GM19238 (cell line): ENCODE measurements around the gene NEAT1.

Source experiments
- DNase-seq: peaks from one replicate; pipeline ENCODE4 v3.0.0; 2011; ENCODE audit warnings: low spot score; ENCODE audit not compliant: insufficient read length

NEAT1 gene

DNA sequence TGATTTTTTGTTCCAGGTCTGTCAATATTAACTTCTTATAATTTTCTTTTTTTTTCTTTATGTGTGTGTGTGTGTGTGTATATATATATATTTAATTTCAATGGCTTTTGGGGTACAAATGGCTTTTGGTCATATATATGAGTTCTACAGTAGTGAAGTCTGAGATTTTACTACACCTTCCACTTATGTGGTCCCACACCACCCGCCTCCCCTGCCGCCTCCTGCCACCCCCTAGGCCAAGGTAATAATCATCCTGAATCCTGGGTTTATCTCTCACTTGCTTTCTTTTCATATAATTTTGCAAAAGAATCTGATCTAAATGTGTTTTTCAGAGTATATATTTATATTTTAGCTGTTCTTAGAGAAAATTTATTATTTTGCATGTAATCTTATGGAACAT lies 11.1 kb downstream of the NEAT1 start:
- no peak for DNase-seq

DNA sequence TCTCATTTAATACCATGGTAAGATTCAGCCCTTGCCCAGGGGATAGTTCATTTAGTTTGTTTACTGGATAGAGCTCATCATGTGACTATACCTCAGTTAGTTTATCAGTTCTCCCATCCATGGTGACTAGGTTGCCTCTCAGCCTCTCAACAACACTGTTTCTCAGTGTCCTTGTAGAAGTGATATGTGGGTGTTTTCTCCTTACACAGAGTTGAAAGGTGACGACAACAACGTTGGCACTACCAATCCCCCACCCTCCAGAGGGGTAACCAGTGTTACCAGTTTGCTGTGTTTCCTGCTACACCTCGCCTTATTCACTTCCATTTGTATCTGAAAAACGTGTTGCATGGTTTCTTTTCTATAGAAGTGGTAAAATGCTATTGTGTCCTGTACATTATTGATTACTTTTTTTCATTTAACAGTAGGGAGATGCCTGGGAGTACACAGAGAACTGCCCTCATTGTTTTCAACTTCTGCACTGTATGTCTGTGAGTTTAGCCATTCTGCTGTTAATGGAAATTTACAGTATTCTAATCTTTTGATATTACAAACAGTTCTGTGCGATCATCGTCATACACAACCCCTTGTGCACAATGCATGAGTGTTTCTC lies 11.6 kb downstream of the NEAT1 start:
- no peak for DNase-seq

DNA sequence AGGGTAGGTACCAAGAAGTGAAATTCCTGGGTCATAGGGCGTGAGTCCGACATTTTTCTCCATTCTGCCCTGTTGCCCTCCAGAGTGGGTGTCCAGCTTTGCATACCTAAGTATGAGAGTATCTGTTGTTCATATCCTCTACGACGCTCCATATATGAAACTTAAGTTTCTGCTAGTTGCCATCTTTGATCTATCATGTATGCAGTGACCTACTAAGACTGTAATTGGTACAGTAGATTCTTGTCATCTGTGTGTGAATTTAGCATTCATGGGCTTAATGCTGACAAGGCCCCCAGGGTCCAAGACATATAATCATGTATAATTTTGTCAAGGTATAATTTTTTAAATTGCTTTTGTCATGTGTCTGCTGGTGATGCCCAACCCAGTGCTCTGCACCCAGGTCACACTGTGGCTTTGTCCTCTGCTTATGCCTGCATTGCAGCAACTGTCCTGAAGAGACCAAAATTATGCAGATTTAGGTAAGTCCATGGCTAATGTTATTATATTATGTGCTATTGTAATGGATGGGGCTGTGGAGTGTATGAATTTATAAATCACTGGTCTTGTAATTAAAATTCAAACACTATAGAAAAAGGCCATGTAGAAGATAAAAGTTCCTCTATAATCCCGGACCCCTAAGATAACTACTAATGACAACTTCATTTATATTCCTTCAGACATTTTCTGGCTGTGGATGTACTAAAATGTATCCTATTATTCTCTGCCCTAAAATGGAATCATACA lies 12.2 kb downstream of the NEAT1 start:
- no peak for DNase-seq

DNA sequence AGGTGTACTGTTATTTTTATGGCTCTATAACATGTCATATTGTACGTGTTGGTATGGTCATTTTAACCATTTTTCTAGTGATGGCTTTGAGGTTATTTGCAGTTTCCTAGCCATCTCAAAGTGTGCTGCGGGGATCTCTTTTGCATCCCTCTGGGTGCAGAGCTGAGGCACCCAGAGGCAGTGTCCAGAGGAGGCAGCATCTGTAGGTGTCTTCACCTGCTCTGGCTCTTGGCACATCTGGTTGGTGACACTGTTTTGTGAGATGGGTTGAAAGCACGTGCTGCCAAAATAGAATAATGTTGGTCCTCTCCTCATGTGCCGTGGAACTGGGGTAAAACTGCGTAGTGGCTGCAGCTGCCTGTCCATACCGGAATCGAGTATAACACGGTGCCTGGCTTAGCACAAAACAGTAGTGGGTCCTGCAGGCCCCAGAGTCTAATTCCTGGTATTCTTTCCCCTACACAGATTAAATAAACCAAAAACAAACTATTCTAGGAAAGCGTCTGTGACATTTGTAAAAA lies 12.9 kb downstream of the NEAT1 start:
- DNase-seq = no peak

DNA sequence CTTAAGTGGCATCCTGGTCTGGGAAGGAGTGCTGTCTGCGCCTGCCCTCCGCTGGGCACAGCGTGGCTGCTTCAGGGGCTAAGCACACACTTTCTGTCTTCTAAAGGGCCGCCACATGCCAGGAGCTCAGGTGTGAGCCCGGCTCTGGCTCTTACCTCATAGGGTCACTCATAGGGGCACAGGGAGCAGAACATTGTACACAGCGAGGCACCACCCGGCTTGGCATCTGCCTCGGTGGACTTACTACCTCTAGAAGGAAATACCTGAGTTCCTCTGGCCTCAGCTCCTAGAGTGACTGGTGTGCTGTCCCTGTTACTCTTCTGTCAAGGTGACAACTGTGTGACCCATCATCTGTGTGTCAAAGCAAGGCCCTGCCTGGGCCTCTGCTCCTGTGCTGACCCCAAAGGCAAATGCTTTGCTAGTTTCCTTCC lies 13.4 kb downstream of the NEAT1 start:
- no peak for DNase-seq

DNA sequence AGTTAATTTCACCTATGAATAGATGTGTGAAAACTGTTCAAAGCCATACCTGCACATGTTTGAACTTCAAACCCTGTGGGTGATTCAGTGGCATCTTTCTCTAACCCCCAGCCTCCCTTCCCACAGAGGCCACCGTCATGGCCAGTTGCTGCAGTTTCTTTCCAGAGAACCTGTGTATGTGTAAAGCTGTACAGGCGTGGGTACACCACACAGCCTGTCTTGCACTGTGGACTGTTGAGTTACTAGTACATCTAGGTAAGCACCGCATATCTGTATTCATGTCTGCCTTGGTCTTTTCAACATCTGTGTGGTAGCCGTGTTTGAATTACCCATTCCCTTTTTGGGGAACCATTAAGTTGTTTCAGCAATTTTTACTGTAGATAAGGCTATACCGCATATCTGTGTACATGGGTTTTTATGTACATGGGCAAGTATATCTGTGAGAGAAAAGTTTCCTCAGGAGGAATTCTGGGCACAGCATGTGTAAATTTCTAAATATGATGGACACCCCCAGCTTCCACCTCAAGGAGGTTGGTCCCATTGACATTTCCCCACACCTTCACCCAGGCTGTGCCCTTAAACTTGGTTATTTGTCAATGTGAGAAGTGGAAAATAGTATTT lies 13.9 kb downstream of the NEAT1 start:
- no peak for DNase-seq

DNA sequence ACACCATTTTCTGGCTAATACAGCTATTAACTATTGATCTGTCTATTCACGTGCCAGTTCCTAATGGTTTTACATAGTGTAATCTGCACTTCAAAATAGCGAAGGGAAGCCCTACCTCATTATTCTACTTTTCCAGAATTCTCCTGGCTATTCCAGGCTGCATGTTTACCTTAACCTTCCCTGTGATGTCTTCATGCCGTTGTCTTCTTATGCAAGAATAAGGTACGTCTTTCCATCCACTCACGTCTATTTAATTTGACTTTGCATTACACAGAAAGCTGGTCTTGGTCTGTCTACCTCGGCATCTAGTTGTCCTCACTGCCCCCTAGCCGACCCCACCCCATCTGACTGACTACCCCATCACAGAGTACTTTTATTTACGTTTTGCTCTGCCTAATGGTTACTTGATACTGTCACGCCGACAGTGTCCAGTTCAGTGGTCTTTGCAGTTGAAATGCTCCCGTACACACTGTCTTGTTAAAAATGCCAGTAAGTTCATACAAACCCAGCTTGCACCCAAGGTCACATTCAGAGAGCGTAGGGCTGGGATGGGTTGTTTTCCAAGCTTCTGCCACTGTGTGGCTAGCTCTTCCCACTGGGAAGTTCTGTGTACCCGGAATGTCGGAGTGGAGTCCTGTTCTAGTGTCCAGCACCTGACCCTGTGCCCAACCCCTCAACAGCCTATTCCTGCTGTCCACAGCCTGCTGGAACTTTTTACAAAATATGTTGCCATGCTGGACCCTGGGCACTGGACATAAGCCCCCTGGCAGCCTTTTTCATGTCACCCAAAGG lies 15.0 kb downstream of the NEAT1 start:
- DNase-seq = no peak

DNA sequence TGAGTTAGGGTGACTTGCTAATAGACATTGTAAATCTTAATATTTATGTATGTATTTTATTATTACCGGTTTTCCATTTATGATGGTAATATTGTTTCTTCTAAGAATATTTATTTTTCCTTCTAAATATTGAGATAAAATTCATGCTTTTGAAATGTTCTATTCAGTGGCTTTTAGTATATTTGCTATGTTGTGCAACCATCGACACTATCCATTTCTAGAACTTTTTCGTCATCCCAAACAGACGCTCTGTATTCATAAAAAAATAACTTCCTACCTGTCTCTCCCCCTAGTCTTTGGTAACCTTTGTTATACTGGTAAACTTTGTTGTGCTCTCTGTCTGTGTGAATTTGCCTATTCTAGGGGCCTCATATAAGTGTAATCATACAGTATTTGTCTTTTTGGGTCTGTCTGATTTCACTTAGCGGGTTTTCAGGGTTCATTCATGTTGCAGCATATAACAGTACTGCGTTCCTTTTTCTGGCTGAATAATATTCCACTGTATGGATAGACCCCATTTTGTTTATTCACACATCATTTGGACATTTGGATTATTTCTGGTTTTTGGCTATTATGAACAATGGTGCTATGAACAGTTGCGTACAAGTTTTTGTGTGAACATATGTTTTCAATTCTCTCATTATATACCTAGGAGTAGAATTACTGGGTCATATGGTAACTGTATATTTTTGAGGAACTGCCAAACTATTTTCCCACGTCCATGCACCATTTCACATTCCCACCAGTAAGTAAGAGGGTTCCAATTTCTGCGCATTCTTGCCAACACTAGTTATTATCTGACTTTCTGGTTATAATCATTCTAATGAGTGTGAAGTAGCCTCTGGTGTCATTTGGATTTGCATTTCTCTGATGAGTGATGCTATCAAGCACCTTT lies 15.9 kb downstream of the NEAT1 start:
- no peak for DNase-seq

DNA sequence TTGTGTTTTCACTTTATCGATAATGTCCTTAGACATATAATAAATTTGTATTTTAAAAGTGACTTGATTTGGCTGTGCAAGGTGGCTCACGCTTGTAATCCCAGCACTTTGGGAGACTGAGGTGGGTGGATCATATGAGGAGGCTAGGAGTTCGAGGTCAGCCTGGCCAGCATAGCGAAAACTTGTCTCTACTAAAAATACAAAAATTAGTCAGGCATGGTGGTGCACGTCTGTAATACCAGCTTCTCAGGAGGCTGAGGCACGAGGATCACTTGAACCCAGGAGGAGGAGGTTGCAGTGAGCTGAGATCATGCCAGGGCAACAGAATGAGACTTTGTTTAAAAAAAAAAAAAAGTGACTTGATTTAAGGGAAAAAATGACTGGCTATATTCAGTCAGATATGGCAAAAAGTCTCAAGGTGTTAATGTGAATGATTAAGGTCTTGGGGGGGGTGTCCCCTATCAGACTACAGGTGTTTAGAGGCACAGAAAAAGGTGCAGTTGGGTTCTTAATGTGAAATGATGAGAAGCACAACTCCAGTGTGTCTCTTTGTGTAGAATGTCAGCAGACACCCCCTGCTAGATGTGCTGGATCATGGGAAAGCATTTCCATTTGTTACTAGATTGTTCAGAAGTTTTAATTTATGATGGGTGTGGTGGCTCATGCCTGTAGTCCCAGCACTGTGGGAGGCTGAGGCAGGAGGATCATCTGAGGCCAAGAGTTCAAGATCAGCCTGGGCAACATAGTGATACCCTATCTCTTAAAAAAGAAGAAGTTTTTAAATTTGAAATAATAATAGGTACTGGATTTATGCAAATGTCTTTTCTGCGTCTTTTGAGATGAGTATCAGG lies 17.0 kb downstream of the NEAT1 start:
- DNase-seq = no peak

DNA sequence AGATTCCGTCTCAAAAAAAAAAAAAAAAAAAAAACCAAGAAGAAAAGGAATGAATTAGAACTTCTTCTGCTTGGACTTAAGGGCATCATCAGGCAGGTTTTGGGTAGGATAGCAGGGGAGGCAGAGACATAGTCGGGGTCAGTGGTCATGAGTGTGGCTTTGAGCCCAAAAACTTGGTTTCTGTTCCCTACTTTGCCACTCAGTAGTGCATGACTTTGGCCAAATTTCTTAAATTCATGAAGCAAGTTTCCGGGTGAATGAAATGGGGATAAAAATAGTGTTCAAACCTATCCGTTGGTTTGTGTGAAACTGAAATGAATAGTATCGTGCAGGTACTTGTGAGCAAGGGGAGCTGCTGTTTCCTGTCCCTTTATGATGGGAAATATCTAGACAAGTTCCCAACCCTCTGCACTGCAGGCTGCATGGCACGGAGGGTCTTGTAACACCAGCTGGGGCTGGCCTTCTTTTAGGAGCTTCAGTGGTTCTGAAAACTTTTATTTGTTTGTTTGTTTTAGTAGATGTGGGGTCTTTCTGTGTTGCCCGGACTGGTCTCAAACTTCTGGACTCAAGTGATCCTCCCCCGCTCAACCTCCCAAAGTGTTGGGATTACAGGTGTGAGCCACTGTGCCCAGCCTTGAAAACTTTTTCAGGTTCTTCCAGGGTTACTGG lies 18.4 kb downstream of the NEAT1 start:
- no peak for DNase-seq

DNA sequence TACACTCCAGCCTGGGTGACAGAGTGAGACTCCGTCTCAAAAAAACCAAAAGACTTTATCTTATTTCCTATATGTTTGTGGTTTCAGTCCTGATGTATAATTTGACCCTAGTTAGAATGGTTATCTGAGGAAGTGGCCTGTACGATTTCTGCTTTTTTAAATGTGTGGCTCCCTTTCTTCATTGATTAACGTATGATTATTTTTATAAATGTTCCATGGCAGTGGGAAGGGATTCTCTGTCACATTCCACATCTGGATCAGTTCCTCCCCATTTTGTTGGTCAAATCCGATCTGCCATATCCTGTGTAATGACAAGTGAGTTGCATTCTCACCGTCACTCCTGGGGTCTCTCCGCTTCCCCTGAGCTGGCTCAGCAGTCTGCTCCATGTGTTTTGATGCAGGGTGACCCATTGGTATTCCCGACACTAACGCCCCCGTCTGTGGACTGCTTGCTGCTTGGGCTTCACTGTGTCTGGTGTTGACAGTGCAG lies 20.3 kb downstream of the NEAT1 start:
- DNase-seq = no peak

DNA sequence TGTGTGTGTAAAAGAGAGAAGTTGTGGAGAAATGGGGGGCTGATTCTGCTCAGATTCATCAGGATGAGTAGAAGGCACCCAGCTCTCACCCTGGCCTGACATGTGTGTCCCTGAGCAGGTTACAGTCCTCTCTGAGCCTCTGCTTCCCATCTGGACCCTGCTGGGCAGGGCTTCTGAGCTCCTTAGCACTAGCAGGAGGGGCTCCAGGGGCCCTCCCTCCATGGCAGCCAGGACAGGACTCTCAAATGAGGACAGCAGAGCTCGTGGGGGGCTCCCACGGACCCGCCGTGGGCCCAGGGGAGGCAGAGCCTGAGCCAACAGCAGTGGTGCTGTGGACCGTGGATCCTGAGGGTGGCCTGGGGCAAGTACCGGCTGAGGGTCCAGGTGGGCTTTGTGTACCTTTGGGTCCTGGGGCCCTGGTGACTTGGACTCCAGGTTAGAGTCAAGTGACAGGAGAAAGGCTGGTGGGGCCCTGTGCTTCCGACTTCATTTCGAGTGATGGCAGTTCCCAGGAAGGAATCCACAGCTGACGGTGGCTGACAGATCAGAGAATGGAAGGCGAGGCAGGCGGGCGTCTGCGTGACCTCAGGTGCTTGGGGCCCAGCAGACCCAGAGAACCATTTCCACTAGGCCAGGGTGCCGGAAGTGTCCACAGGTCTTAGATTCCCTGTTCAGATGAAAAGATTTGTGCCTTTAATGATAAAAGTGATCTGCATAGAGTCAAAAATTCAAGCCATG lies 21.9 kb downstream of the NEAT1 start:
- DNase-seq = no peak

DNA sequence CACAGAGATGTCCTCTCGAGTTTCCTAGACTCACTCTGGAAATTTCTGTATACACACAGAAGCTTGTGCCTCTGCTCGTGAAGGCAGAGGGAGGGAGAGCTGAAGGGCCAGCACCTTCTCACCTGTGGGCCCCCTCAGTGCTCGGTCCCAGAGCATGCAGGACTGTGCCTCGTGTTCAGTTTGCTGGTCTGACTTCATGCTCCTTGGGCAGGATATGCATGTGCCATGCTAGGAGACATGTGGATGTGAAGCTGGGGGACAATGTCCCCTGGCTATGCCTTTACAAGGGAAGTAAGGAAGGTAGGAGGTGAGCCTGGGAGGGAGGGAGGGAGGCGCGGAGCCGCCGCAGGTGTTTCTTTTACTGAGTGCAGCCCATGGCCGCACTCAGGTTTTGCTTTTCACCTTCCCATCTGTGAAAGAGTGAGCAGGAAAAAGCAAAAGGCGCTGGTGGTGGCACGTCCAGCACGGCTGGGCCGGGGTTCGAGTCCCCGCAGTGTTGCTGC lies 22.6 kb downstream of the NEAT1 start:
- DNase-seq = no peak

DNA sequence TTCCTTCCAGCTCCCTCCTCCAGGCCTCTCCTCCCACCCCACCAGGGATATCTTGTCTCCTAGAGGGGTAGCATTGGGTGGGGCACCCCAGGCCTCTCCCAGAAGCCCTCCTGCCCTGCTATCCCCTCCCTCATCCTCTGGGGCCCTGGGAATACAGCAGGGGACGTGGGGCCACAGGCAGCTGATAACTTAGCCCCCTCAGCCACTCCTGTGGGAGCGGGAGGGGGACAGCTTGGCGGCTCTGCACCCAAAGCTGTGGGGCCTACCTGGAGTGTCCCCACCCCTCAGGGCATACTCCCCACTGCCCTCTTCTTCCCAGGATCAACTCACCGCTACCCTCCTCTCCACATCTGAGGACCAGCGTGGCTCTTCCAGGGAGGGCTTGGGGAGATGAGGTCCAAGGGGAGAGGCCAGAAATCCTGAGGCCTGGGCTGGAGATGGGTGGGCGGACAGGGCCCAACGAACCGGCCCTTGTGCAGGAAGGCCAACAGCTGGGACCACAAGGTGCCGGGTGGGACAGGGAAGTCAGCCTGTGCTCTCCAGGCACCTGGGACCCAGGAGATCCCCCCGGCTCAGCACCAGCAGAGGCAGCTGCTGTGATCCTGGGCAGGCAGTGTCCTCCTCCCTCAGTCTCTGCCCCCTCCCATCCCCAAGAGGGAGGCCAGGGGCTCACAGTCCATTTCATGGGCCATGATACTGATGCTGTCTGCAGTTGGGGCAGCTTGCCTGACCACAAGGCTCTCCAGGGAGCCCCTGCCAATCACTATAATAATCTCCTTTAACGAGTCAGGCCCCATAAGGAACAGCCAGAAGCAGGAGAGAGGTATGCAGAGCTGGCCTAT lies 23.2 kb downstream of the NEAT1 start:
- DNase-seq = no peak

DNA sequence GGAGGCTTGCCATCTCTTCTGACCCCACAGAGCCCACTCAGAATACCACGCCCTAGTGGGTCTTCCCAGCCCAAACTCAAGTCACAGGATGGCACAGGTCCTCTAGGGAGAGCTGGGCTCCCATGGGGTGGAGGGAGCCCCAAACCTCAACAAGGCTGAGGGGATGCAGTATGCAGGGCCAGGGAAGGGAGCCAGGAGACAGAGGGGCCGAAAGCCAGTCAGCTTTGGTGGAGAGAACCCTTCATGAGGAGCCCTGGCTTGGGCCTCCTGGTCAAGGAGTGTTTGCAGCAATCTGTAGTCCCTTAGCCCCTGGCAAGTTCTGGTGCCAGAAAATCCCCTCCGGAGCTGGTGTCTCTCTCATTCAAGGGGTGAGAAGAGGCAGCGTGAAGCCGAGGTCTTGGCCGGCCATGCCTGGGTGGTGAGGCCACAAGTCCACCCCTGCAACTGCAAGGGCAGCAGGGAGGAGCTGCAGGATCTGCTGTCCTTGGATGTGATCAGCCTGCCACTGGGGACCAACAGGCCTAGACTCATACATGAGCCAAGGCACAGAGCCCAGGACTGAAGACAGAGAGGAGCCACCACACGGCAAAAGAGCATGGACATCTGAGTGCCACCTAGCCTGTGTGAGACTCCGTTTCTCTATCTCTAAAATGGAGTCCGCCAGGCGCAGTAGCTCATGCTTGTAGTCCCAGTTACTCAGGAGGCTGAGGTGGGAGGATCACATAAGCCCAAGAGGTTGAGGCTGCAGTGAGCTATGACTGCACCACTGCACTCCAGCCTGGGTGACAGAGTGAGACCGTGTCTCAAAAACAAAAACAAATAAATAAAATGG lies 24.1 kb downstream of the NEAT1 start:
- no peak for DNase-seq

DNA sequence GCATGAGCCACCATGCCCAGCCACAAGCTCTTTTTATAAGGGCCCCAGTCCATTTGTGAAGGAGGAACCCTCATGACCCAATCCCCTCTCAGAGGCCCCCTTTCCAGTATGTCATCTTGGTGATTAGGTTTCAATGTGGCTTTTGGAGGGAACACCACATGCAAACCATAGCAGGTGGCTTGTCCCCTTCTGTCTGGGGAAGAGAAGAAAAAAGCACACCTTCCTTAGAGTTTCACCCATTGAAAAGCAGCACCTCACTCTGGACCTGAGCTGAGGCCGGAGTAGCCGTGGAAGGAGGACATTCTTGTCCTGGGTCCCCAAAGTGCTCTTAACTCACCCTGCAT lies 25.4 kb downstream of the NEAT1 start:
- DNase-seq = no peak
